Measurements from ENCODE around the gene NEMP2.

GRCh38 chr2:190524928-190525327, 9.6 kb downstream of the NEMP2 start:
- no peak for TF ChIP-seq MAX (IDR thresholded peaks at IDR 0.05)
- no peak for TF ChIP-seq POLR2A (IDR thresholded peaks at IDR 0.05; ENCODE audit: low read length)
- no peak for TF ChIP-seq HEYL (CRISPR knock-in tag; IDR thresholded peaks at IDR 0.05)
- no peak for TF ChIP-seq CEBPB (IDR thresholded peaks at IDR 0.05)
- TF ChIP-seq, protein P1, sequence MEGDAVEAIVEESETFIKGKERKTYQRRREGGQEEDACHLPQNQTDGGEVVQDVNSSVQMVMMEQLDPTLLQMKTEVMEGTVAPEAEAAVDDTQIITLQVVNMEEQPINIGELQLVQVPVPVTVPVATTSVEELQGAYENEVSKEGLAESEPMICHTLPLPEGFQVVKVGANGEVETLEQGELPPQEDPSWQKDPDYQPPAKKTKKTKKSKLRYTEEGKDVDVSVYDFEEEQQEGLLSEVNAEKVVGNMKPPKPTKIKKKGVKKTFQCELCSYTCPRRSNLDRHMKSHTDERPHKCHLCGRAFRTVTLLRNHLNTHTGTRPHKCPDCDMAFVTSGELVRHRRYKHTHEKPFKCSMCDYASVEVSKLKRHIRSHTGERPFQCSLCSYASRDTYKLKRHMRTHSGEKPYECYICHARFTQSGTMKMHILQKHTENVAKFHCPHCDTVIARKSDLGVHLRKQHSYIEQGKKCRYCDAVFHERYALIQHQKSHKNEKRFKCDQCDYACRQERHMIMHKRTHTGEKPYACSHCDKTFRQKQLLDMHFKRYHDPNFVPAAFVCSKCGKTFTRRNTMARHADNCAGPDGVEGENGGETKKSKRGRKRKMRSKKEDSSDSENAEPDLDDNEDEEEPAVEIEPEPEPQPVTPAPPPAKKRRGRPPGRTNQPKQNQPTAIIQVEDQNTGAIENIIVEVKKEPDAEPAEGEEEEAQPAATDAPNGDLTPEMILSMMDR (IDR thresholded peaks at IDR 0.05), result no peak
- no peak for TF ChIP-seq CHD2 (IDR thresholded peaks at IDR 0.05; ENCODE audit: low read length, partially characterized antibody)
- no peak for TF ChIP-seq TFCP2L1 (CRISPR knock-in tag; IDR thresholded peaks at IDR 0.05)
- no peak for TF ChIP-seq RFX5 (IDR thresholded peaks at IDR 0.05)
- TF ChIP-seq REST (IDR thresholded peaks at IDR 0.05), result no peak
- no peak for TF ChIP-seq ESRRA (IDR thresholded peaks at IDR 0.05; ENCODE audit: borderline replicate concordance, low read length)
- no peak for TF ChIP-seq KDM5A (IDR thresholded peaks at IDR 0.05)
- TF ChIP-seq FOSL2 (IDR thresholded peaks at IDR 0.05), result no peak
- no peak for TF ChIP-seq FOSL2 (CRISPR knock-in tag; IDR thresholded peaks at IDR 0.05)
- TF ChIP-seq HOXB5 (CRISPR knock-in tag; IDR thresholded peaks at IDR 0.05), result no peak
- no peak for TF ChIP-seq SMC3 (IDR thresholded peaks at IDR 0.05)

All from A549 (cell line).